ENCODE data around the gene ITGA5.

The ITGA5 gene

GRCh38 chr12:54379398-54380201 is 39.5 kb downstream of the ITGA5 start:
- peak; percentile 81 for DNase-seq (ENCODE audit: low read depth)
- TF ChIP-seq, protein P1, sequence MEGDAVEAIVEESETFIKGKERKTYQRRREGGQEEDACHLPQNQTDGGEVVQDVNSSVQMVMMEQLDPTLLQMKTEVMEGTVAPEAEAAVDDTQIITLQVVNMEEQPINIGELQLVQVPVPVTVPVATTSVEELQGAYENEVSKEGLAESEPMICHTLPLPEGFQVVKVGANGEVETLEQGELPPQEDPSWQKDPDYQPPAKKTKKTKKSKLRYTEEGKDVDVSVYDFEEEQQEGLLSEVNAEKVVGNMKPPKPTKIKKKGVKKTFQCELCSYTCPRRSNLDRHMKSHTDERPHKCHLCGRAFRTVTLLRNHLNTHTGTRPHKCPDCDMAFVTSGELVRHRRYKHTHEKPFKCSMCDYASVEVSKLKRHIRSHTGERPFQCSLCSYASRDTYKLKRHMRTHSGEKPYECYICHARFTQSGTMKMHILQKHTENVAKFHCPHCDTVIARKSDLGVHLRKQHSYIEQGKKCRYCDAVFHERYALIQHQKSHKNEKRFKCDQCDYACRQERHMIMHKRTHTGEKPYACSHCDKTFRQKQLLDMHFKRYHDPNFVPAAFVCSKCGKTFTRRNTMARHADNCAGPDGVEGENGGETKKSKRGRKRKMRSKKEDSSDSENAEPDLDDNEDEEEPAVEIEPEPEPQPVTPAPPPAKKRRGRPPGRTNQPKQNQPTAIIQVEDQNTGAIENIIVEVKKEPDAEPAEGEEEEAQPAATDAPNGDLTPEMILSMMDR (conservative IDR thresholded peaks at IDR 0.05; ENCODE audit: control insufficient read depth, insufficient read depth, low read depth, low read length): peak; percentile 100
- peak overlapping the region; percentile 43 for H3K4me3 ChIP-seq (ENCODE audit: control insufficient read depth, low read depth, low read length)

DNA sequence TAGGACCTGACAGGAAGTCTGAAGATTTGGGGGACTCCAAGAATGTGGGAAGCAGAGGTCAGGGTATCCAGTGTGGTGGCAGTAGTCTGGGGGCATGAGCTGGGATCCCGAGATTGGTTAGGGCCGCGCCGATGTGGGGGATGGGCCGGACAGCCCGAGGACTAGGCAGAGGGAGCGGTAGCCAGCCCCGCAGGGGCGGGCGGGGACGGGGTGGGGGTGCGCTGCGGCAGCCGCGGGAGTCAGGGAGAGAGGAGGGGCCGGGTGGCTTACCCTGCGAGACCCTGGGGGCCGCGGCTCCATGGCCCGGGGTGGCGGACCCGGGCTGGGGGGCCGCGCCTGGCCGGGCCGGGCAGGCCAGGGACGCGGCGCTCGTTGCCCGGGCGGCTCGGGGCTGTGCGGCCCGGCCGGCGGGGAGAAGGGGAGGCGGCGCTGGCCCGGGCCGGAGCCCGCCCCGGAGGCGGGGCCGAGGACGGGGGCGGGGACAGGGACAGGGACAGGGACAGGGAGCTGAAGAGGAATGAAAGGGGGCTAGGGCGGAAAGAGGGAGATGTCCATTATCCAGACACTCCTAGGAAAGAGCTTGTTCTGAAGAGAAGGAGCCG is 40.2 kb downstream of the ITGA5 start:
- H3K4me3 ChIP-seq (ENCODE audit: control insufficient read depth, low read depth, low read length): peak overlapping the region; percentile 43

DNA sequence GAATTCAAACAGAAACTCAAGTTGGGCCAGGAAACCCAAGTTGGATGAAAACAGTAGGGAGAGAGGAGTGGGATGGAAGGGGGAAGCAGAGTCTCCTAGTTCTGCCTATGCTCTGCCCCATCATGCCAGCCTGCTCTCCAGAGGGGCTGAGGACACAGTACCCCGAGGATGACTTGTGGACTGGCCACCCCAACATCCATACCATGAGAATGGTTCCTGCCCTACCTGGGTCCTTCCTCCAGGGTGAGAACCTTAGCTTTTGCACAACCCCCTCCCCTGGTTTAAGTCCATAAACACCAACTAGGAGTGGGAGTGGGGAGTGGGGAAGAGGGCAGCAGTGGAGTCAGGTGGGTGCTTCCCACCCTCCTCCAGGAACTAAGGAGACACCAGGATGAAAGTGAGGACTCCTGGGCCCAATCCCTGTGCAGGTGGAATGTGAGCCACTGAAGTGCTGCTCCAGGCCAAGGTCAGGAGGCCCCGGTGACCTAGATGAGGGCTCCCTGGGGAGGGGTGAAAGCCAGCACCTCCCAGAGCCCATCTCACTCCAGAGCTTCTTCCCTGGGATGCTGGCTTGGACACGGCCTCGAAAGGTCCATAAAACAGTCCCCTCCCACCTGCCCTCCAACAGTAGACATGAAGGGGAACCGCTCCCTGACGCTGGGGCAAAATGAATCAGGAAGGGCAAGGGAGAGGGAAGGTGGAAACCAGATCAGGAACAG is 41.1 kb downstream of the ITGA5 start:
- TF ChIP-seq, protein P1 (conservative IDR thresholded peaks at IDR 0.05; ENCODE audit: control insufficient read depth, insufficient read depth, low read depth, low read length): no peak
- no peak overlapping the region for H3K4me3 ChIP-seq (ENCODE audit: control insufficient read depth, low read depth, low read length)
- no peak for DNase-seq (ENCODE audit: low read depth)

More for the DNA sequence above, 40.2 kb downstream of the ITGA5 start:
- no peak for DNase-seq (ENCODE audit: low read depth)
- TF ChIP-seq, protein P1 (conservative IDR thresholded peaks at IDR 0.05; ENCODE audit: control insufficient read depth, insufficient read depth, low read depth, low read length): no peak

DNA sequence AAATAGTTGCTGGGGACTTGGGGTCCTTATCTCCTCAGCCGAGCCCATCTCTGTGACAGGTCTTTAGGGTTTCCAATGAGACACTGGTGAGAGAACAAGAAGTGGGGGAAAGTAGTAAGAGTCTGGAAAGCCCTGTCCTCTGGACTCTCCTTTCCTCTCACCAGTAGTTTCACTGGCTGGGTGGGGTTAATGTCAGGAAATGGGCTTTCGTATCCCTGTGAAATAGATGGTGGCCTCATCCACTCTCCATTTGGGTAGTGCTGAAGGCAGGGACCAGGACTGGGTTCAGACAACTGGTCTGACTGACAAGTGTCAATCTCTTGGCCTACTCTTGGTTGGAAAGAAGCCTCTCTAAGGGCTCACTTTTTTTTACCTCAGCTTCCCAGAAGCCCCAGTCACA is 42.1 kb downstream of the ITGA5 start:
- H3K4me3 ChIP-seq (ENCODE audit: control insufficient read depth, low read depth, low read length): no peak overlapping the region
- TF ChIP-seq, protein P1 (conservative IDR thresholded peaks at IDR 0.05; ENCODE audit: control insufficient read depth, insufficient read depth, low read depth, low read length): no peak
- no peak for DNase-seq (ENCODE audit: low read depth)

- no peak for DNase-seq (ENCODE audit: low read depth)
- TF ChIP-seq, protein P1 (conservative IDR thresholded peaks at IDR 0.05; ENCODE audit: control insufficient read depth, insufficient read depth, low read depth, low read length): no peak
- no peak overlapping the region for H3K4me3 ChIP-seq (ENCODE audit: control insufficient read depth, low read depth, low read length)
Observed at GRCh38 chr12:54376596-54376995, 42.5 kb downstream of the ITGA5 start.

GRCh38 chr12:54375259-54375579 is 43.8 kb downstream of the ITGA5 start:
- no peak for DNase-seq (ENCODE audit: low read depth)
- no peak overlapping the region for H3K4me3 ChIP-seq (ENCODE audit: control insufficient read depth, low read depth, low read length)
- TF ChIP-seq, protein P1 (conservative IDR thresholded peaks at IDR 0.05; ENCODE audit: control insufficient read depth, insufficient read depth, low read depth, low read length): no peak
